GM23338 (cell line): ENCODE measurements around the gene TPM1. TPM values are rescaled to one million over a fixed set of nuclear protein-coding genes. Genes with fewer than 3 reads are reported as not detected.

Source experiments
- ATAC-seq: fragments of 200-7000 bp; cut with Tn5 transposase; 3 replicates; pipeline ENCODE4 v1.9.1; 2020
- DNase-seq: peaks from one replicate; pipeline ENCODE4 v3.0.0-alpha.2; 2015; ENCODE audit warnings: low spot score
- H2AFZ ChIP-seq: fragments of 200-600 bp; sonication (generic); 2 replicates; pipeline ENCODE4 v1.8.0; 2016; ENCODE audit warnings: antibody characterized with exemption, mild to moderate bottlenecking, moderate library complexity
- H3F3A ChIP-seq: fragments of 200-600 bp; sonication (generic); replicated peaks from 2 replicates; pipeline ENCODE4 v1.8.0; 2017; ENCODE audit warnings: antibody characterized with exemption, mixed run types, low read depth
- H3K27ac ChIP-seq: fragments of 200-600 bp; sonication (generic); 2 replicates; pipeline ENCODE4 v1.6.1; 2016; ENCODE audit warnings: low read depth
- H3K27me3 ChIP-seq: fragments of 200-600 bp; sonication (generic); 2 replicates; pipeline ENCODE4 v1.8.0; 2016; ENCODE audit warnings: mild to moderate bottlenecking, mixed run types, moderate library complexity; ENCODE audit not compliant: insufficient read depth
- H3K36me3 ChIP-seq: fragments of 200-600 bp; sonication (generic); 2 replicates; pipeline ENCODE4 v1.8.0; 2016; ENCODE audit warnings: mild to moderate bottlenecking; ENCODE audit not compliant: insufficient read depth
- H3K4me1 ChIP-seq: fragments of 200-600 bp; sonication (generic); 2 replicates; pipeline ENCODE4 v1.8.0; 2016; ENCODE audit warnings: mild to moderate bottlenecking, moderate library complexity; ENCODE audit not compliant: insufficient read depth
- H3K4me2 ChIP-seq: fragments of 200-600 bp; sonication (generic); 2 replicates; pipeline ENCODE4 v1.7.1; 2017; ENCODE audit warnings: mixed run types
- H3K4me3 ChIP-seq: fragments of 200-600 bp; sonication (generic); 2 replicates; pipeline ENCODE4 v1.6.1; 2016; ENCODE audit warnings: mixed run types
- H3K79me2 ChIP-seq: fragments of 200-600 bp; sonication (generic); replicated peaks from 2 replicates; pipeline ENCODE4 v1.8.0; 2017; ENCODE audit warnings: mild to moderate bottlenecking; ENCODE audit not compliant: insufficient read depth
- H3K9me2 ChIP-seq: fragments of 200-600 bp; sonication (generic); 2 replicates; pipeline ENCODE4 v1.8.0; 2017; ENCODE audit not compliant: insufficient read depth
- H4K20me1 ChIP-seq: fragments of 200-600 bp; sonication (generic); replicated peaks from 2 replicates; pipeline ENCODE4 v1.8.0; 2017; ENCODE audit warnings: mild to moderate bottlenecking; ENCODE audit not compliant: insufficient read depth
- H3K27ac Mint-ChIP-seq: 2 replicates; pipeline ENCODE4 v1.8.0; 2020; ENCODE audit warnings: inconsistent platforms, mild to moderate bottlenecking, moderate library complexity, mixed read lengths
- H3K27me3 Mint-ChIP-seq: 3 replicates; pipeline ENCODE4 v1.8.0; 2022; ENCODE audit warnings: low read depth, mild to moderate bottlenecking, moderate library complexity, mixed read lengths, inconsistent platforms; ENCODE audit not compliant: insufficient read depth, poor library complexity
- H3K36me3 Mint-ChIP-seq: 3 replicates; pipeline ENCODE4 v1.8.0; 2021; ENCODE audit warnings: low read depth, mild to moderate bottlenecking, inconsistent platforms, moderate library complexity, mixed read lengths
- H3K4me1 Mint-ChIP-seq: 3 replicates; pipeline ENCODE4 v1.8.0; 2020; ENCODE audit warnings: mild to moderate bottlenecking, inconsistent platforms, mixed read lengths
- H3K4me3 Mint-ChIP-seq: 3 replicates; pipeline ENCODE4 v1.8.0; 2021; ENCODE audit warnings: moderate library complexity, mild to moderate bottlenecking, inconsistent platforms, mixed read lengths
- H3K9me3 Mint-ChIP-seq: 3 replicates; pipeline ENCODE4 v1.8.0; 2020; ENCODE audit warnings: moderate library complexity, mild to moderate bottlenecking, inconsistent platforms, mixed read lengths
- CREB1 ChIP-seq: fragments of 250-450 bp; sonication (Bioruptor Pico); IDR thresholded peaks from 2 replicates; pipeline ENCODE4 v1.5.0; 2020; ENCODE audit warnings: low read depth, mild to moderate bottlenecking, moderate library complexity
- EZH2 ChIP-seq: fragments of 200-600 bp; sonication (generic); IDR thresholded peaks from one replicate; pipeline ENCODE4 v1.8.0; 2017; ENCODE audit warnings: antibody characterized with exemption, mild to moderate bottlenecking, low read depth; ENCODE audit not compliant: unreplicated experiment
- EZH2phosphoT487 ChIP-seq: fragments of 200-600 bp; sonication (generic); IDR thresholded peaks from one replicate; pipeline ENCODE4 v1.8.1; 2018; ENCODE audit warnings: antibody characterized with exemption; ENCODE audit not compliant: unreplicated experiment
- JUNB ChIP-seq: IDR thresholded peaks from one replicate; pipeline ENCODE4 v1.6.1; 2016; ENCODE audit warnings: antibody characterized with exemption; ENCODE audit not compliant: unreplicated experiment
- NANOG ChIP-seq: IDR thresholded peaks from 2 replicates; pipeline ENCODE4 v1.6.1; 2016; ENCODE audit warnings: antibody characterized with exemption, borderline replicate concordance
- POLR2AphosphoS5 ChIP-seq: IDR thresholded peaks from 2 replicates; pipeline ENCODE4 v1.6.1; 2016; ENCODE audit warnings: antibody characterized with exemption, low read depth
- STAT1 ChIP-seq: IDR thresholded peaks from one replicate; pipeline ENCODE4 v1.6.1; 2016; ENCODE audit warnings: antibody characterized with exemption; ENCODE audit not compliant: unreplicated experiment
- ZNF114 ChIP-seq: fragments of 250-450 bp; sonication (Bioruptor Pico); IDR thresholded peaks from 2 replicates; pipeline ENCODE4 v1.5.0; 2020; ENCODE audit warnings: mild to moderate bottlenecking, moderate library complexity
- ZNF331 ChIP-seq: fragments of 250-450 bp; sonication (Bioruptor Pico); IDR thresholded peaks from 2 replicates; pipeline ENCODE4 v1.5.0; 2020; ENCODE audit warnings: low read depth, mild to moderate bottlenecking, moderate library complexity
- polyA plus RNA-seq: library from polyadenylated mRNA; unstranded; fragments of >200 nt; fragmentation: Nextera tagmentation; extraction: Ambion mirVana; gene quantifications from 2 replicates; pipeline ENCODE4 v1.2.1, GENCODE V29; 2016
- total RNA-seq: library from RNA; depleted of rRNA; stranded (reverse); fragments of >200 nt; shearing (Covaris generic); gene quantifications from 2 replicates; pipeline ENCODE4 v1.2.3, GENCODE V29; 2014
- TF ChIP-seq, protein P1 (sequence below): fragments of 250-450 bp; sonication (Bioruptor Pico); IDR thresholded peaks from 2 replicates; pipeline ENCODE4 v1.5.0; 2020; ENCODE audit warnings: mild to moderate bottlenecking, moderate library complexity
- TF ChIP-seq, protein P2 (sequence below): IDR thresholded peaks from one replicate; pipeline ENCODE4 v1.6.1; 2018; ENCODE audit warnings: antibody characterized with exemption; ENCODE audit not compliant: unreplicated experiment
- TF ChIP-seq, protein P3 (sequence below): IDR thresholded peaks from 2 replicates; pipeline ENCODE4 v1.6.1; 2016; ENCODE audit warnings: antibody characterized with exemption

TPM1 gene
- total and polyA plus RNA-seq, 2 experiments from 2014 or later: 449 to 913 TPM

DNA sequence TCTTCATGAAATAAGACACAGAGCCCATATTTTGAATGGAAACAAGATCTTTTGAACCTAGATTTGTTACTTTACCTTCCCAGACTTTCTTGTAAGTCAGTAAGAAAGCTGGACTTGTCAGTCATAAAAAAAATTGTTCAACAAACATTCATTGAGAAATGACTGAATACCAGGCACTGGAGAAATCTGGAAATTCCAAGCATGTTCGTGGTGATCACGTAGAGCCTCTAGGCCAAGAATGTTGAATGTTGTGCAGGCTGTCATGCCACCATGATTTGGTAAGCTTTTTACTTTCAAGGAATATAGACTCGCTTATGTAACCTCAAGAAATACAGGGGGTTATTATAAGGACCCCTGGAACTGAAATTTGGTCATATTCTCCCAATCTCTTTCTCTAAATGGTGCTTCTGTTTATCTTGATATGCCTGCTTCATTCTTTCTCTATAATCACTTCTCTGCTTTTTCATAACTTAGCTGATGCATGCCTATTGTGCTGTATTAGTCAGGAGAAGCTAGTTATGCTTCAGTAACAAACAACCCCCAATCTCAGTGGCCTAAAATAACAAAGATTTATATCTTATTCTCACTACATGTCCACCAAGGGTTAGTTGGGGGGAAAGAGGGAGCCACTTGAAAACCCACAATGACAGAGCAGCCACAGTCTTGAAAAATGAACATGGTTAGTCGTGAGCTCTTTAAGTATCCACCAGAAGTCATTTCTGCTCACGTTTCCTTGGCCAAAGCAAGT is 3.4 kb upstream of the TPM1 start:
- Histone ChIP-seq H3F3A (peaks cover 3% of the 10 kb centered on the region), H3K27ac (no peak overlapping the region), H3K36me3 (peaks cover 3% of the 10 kb centered on the region; the same call in 1 of the 2 replicates), H3K79me2 (peaks cover 15% of the 10 kb centered on the region), H2AFZ (no peak overlapping the region), H4K20me1 (peaks cover 2% of the 10 kb centered on the region; the same call in 1 of the 2 replicates), H3K4me3 (no peak overlapping the region), H3K9me2 (no peaks in the 10 kb centered on the region), H3K4me1 (peaks cover 25% of the 10 kb centered on the region), H3K4me2 (no peak overlapping the region), H3K27me3 (0 out of 2 replicates have a peak, but pooled peaks cover 6% of the 10 kb centered on the region)
- no peak overlapping the region for H3K4me3 Mint-ChIP-seq
- TF ChIP-seq ZNF114 (no peak), STAT1 (no peak), CREB1 (CRISPR knock-in tag) (no peak), EZH2 (no peak), NANOG (no peak), ZNF331 (CRISPR knock-in tag) (no peak), POLR2AphosphoS5 (no peak), EZH2phosphoT487 (no peak), JUNB (no peak)
- TF ChIP-seq, protein P1, sequence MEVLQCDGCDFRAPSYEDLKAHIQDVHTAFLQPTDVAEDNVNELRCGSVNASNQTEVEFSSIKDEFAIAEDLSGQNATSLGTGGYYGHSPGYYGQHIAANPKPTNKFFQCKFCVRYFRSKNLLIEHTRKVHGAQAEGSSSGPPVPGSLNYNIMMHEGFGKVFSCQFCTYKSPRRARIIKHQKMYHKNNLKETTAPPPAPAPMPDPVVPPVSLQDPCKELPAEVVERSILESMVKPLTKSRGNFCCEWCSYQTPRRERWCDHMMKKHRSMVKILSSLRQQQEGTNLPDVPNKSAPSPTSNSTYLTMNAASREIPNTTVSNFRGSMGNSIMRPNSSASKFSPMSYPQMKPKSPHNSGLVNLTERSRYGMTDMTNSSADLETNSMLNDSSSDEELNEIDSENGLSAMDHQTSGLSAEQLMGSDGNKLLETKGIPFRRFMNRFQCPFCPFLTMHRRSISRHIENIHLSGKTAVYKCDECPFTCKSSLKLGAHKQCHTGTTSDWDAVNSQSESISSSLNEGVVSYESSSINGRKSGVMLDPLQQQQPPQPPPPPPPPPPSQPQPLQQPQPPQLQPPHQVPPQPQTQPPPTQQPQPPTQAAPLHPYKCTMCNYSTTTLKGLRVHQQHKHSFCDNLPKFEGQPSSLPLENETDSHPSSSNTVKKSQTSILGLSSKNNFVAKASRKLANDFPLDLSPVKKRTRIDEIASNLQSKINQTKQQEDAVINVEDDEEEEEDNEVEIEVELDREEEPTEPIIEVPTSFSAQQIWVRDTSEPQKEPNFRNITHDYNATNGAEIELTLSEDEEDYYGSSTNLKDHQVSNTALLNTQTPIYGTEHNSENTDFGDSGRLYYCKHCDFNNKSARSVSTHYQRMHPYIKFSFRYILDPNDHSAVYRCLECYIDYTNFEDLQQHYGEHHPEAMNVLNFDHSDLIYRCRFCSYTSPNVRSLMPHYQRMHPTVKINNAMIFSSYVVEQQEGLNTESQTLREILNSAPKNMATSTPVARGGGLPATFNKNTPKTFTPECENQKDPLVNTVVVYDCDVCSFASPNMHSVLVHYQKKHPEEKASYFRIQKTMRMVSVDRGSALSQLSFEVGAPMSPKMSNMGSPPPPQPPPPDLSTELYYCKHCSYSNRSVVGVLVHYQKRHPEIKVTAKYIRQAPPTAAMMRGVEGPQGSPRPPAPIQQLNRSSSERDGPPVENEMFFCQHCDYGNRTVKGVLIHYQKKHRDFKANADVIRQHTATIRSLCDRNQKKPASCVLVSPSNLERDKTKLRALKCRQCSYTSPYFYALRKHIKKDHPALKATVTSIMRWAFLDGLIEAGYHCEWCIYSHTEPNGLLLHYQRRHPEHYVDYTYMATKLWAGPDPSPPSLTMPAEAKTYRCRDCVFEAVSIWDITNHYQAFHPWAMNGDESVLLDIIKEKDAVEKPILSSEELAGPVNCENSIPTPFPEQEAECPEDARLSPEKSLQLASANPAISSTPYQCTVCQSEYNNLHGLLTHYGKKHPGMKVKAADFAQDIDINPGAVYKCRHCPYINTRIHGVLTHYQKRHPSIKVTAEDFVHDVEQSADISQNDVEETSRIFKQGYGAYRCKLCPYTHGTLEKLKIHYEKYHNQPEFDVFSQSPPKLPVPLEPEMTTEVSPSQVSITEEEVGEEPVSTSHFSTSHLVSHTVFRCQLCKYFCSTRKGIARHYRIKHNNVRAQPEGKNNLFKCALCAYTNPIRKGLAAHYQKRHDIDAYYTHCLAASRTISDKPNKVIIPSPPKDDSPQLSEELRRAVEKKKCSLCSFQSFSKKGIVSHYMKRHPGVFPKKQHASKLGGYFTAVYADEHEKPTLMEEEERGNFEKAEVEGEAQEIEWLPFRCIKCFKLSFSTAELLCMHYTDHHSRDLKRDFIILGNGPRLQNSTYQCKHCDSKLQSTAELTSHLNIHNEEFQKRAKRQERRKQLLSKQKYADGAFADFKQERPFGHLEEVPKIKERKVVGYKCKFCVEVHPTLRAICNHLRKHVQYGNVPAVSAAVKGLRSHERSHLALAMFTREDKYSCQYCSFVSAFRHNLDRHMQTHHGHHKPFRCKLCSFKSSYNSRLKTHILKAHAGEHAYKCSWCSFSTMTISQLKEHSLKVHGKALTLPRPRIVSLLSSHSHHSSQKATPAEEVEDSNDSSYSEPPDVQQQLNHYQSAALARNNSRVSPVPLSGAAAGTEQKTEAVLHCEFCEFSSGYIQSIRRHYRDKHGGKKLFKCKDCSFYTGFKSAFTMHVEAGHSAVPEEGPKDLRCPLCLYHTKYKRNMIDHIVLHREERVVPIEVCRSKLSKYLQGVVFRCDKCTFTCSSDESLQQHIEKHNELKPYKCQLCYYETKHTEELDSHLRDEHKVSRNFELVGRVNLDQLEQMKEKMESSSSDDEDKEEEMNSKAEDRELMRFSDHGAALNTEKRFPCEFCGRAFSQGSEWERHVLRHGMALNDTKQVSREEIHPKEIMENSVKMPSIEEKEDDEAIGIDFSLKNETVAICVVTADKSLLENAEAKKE (CRISPR knock-in tag): no peak
- TF ChIP-seq, protein P2, sequence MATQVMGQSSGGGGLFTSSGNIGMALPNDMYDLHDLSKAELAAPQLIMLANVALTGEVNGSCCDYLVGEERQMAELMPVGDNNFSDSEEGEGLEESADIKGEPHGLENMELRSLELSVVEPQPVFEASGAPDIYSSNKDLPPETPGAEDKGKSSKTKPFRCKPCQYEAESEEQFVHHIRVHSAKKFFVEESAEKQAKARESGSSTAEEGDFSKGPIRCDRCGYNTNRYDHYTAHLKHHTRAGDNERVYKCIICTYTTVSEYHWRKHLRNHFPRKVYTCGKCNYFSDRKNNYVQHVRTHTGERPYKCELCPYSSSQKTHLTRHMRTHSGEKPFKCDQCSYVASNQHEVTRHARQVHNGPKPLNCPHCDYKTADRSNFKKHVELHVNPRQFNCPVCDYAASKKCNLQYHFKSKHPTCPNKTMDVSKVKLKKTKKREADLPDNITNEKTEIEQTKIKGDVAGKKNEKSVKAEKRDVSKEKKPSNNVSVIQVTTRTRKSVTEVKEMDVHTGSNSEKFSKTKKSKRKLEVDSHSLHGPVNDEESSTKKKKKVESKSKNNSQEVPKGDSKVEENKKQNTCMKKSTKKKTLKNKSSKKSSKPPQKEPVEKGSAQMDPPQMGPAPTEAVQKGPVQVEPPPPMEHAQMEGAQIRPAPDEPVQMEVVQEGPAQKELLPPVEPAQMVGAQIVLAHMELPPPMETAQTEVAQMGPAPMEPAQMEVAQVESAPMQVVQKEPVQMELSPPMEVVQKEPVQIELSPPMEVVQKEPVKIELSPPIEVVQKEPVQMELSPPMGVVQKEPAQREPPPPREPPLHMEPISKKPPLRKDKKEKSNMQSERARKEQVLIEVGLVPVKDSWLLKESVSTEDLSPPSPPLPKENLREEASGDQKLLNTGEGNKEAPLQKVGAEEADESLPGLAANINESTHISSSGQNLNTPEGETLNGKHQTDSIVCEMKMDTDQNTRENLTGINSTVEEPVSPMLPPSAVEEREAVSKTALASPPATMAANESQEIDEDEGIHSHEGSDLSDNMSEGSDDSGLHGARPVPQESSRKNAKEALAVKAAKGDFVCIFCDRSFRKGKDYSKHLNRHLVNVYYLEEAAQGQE: no peak
- TF ChIP-seq, protein P3, sequence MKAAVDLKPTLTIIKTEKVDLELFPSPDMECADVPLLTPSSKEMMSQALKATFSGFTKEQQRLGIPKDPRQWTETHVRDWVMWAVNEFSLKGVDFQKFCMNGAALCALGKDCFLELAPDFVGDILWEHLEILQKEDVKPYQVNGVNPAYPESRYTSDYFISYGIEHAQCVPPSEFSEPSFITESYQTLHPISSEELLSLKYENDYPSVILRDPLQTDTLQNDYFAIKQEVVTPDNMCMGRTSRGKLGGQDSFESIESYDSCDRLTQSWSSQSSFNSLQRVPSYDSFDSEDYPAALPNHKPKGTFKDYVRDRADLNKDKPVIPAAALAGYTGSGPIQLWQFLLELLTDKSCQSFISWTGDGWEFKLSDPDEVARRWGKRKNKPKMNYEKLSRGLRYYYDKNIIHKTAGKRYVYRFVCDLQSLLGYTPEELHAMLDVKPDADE: no peak
- no peak for ATAC-seq
- no peaks in the 10 kb centered on the region; the same call in 2 of the 3 replicates for H3K9me3 Mint-ChIP-seq
- no peak for DNase-seq
- peaks cover 11% of the 10 kb centered on the region for H3K36me3 Mint-ChIP-seq
- peaks cover 21% of the 10 kb centered on the region for H3K27me3 Mint-ChIP-seq
- peaks cover 31% of the 10 kb centered on the region for H3K4me1 Mint-ChIP-seq
- no peak overlapping the region for H3K27ac Mint-ChIP-seq
